G401 (cell line): ENCODE results near the gene VPS13A. TPM values are rescaled to one million over a fixed set of nuclear protein-coding genes. Genes with fewer than 3 reads are reported as not detected.
A peak's percentile ranks its signal among the peaks of the same experiment; 100 is the strongest.

Experiments used
- DNase-seq: peaks from one replicate; pipeline ENCODE4 v3.0.0-alpha.2; 2015; ENCODE audit warnings: low spot score
- in situ Hi-C: cut with HindIII; loops from 2 replicates; pipeline ENCODE4 v1.10.0; 2016; ENCODE audit warnings: low sequenced_read_pairs, mixed read lengths
- total RNA-seq: library from RNA; depleted of rRNA; stranded (reverse); fragments of >200 nt; shearing (Covaris generic); gene quantifications from 2 replicates; pipeline ENCODE4 v1.2.3, GENCODE V29; 2014

VPS13A gene
- total RNA-seq, 1 experiment from 2014 or later = 14.2 TPM

- in situ Hi-C loops = no loop called here
- no peak for DNase-seq
These were observed 265.1 kb downstream of the VPS13A start for GRCh38 chr9:77442436-77442835.

- DNase-seq = no peak
- in situ Hi-C loops = no loop called here
These were observed 270.3 kb downstream of the VPS13A start for GRCh38 chr9:77447646-77448045.

GRCh38 chr9:77449240-77450084 is 272.1 kb downstream of the VPS13A start:
- in situ Hi-C loops = no loop called here
- no peak for DNase-seq

- DNase-seq = no peak
- in situ Hi-C loops = no loop called here
These were observed 272.7 kb downstream of the VPS13A start for GRCh38 chr9:77450085-77450475.

- DNase-seq = no peak
- in situ Hi-C loops = no loop called here
These were observed 274.2 kb downstream of the VPS13A start for GRCh38 chr9:77451507-77451906.

- DNase-seq = no peak
- in situ Hi-C loops = no loop called here
These were observed 276.7 kb downstream of the VPS13A start for GRCh38 chr9:77453825-77454647.

- in situ Hi-C loops = no loop called here
- no peak for DNase-seq
These were observed 277.3 kb downstream of the VPS13A start for GRCh38 chr9:77454663-77455062.

- no peak for DNase-seq
- in situ Hi-C loops = no loop called here
These were observed 278.1 kb downstream of the VPS13A start for GRCh38 chr9:77455312-77455927.

GRCh38 chr9:77456829-77457437 is 279.6 kb downstream of the VPS13A start:
- in situ Hi-C loops = no loop called here
- DNase-seq = peak; percentile 71

- in situ Hi-C loops = no loop called here
- peak; percentile 56 for DNase-seq
These were observed 280.7 kb downstream of the VPS13A start for GRCh38 chr9:77457916-77458592.

GRCh38 chr9:77460938-77461337 is 283.6 kb downstream of the VPS13A start:
- DNase-seq = no peak
- in situ Hi-C loops = no loop called here

- no peak for DNase-seq
- in situ Hi-C loops = no loop called here
These were observed 284.7 kb downstream of the VPS13A start for GRCh38 chr9:77462066-77462465.

- in situ Hi-C loops = no loop called here
- no peak for DNase-seq
These were observed 285.8 kb downstream of the VPS13A start for GRCh38 chr9:77463151-77463550.

GRCh38 chr9:77464661-77465060 is 287.3 kb downstream of the VPS13A start:
- in situ Hi-C loops = no loop called here
- no peak for DNase-seq

GRCh38 chr9:77469515-77470231 is 292.3 kb downstream of the VPS13A start:
- no peak for DNase-seq
- in situ Hi-C loops = no loop called here
